NCI-H1105 treated with DMSO at 0.1 percent for 48 hours (cell line): ENCODE measurements around the gene JAKMIP1.
"Not testable (repeated sequence)": the region's sequence is repeated elsewhere in the genome, so short reads cannot be mapped to it uniquely, and the experiment has no call there.

Experiments used
- DNase-seq: peaks from one replicate; lab custom pipeline; 2025; lab: John Stamatoyannopoulos, UW

The JAKMIP1 gene

DNA sequence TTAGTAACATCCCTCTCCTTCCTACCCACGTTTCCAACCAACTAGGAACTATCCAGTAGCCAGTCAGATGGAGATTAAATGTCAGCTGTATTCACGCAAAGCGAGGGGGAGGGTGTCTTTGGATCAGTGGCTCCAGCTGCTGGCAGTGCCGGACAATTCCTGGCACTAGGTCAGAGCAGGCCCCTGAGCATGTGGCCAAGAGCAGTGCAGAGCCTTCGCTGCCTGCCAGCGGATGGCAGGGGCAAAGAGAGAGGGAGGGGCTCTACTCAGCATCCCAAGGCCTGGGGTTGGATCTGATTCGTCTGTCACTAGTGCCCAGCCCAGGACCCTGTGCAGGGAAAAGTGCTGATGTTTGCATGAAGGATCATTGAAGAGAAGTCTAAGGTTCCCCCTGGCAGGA lies 28.7 kb upstream of the JAKMIP1 start:
- no peak for DNase-seq

DNA sequence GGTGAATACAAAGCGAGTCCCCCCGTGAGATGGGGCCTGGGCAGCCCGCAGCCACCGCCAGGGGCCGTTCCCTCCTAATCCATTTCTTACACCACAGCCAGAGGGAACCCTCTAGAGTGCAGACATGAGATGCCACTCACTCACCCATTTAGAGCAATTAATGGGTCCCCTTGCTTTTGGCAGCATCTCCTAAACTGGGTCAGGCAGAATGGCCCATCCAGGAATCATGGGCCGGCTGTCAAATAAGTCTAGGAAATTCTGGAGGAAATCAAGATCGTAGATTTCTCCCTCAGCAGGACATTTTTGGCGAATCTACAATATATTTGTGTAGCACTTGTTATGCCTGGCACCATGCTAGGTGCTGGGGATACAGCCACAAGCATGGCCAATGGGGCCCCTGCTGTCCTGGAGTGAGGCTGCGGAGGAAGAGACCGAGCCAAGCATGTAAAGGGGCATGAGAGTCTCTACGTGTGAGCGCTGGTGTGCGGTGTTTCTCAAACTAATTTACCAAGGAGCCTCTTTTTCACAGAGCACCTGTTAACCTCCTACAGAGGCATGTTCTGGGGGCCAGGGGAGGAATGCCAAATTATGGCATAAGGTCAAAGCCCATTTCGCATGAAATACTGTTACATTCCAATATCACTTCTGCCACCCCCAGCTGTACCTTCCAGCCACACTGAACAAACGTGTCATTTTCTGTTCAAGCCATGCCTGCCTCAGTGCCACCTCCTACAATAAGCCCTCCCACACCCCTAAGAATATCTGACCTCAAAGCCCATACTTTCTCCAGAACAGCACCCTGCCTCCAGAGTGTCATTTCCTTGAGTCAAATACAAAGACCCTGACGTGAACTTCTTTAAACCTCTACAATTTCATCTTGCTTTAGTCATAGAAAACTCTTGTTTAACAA lies 28.1 kb upstream of the JAKMIP1 start:
- DNase-seq = no peak

DNA sequence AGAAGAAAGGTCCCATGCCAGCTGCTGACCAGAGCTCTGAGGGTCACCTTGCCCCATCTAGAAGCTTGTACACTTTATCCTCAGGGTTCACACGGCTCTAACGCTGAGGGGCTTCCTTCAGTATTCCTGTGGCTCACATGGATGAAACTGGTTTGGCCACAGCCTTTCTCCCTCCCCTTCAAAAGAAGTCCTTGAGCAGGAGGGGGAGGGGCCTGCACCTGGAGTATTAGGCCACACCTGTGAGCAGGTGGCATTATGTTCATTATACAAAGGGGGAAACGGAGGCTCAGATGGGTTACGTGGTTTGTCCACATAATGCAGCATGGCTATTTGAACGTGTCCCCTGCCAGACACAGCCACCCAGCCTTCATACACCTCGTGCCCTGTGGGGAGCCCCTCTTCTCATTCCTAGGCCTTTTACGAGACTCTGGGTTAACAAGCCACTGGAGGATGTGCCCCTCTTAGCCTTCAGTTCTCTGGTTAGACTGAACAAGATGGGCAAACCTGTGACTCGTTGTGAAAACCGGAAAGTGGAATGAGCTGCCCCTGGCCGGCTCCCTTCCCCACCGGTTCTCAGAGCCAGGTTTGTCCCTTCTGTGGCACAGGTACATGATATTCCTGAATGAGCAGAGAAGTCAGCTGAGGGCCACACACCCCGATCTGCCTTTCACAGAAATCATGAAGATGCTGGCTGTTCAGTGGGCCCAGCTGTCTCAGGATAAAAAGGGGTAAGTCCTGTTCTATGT lies 27.2 kb upstream of the JAKMIP1 start:
- DNase-seq = no peak

DNA sequence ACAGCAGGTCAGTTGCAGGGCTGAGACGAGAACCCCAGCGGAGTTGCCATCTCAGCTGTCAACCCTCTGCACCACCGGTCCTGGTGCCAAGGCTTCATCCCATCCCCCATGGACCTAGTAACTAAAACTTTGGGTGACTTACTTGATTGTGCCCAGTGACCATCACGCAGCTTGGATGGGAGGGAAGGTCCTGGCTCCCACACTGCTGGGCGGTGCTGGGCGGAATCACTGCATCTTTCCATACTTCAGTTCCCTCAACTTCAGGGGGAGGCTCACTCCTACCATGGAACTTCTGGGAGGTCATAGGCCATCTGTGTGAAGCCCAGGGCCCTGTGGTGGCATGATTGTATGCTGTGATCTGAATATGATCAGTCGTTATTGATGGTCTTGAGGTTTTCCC lies 26.2 kb upstream of the JAKMIP1 start:
- DNase-seq = no peak

DNA sequence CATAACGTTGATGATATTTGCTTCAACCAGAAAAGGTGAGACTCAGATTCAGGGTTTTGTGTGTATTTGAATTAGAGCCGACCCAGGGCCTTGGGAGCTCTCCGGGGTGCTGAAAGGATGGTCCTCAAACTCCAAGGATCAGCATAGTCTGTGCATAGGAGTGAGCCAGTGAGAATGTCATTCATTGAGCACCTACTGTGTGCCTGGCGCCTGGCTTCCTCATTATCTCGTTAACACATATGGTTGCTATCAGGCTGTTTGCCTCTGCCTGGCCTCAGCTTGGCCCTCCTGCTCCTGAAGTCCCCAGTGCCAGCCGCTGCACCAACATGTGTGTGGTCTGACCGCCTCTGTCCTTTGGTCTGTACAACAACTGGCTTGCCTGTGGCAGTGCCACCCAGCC lies 25.1 kb upstream of the JAKMIP1 start:
- DNase-seq = no peak

DNA sequence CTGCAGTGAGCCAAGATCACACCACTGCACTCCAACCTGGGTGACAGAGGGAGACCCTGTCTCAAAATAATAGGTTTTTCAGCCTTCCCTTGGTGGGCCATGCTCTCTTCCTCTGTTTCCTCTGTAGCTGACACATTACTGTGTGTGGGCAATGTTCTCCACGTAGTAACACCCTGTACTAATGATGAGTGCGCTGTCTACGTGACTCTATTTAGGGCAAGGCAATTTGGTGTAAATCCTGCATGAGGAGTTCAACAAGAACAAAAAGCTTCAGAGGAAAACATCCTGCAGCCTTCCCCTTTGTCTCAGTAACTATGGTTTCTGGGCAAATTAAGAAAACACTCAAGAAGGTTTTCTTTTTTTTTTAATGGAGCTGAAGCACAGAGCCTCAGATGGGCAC lies 24.4 kb upstream of the JAKMIP1 start:
- DNase-seq = no peak

DNA sequence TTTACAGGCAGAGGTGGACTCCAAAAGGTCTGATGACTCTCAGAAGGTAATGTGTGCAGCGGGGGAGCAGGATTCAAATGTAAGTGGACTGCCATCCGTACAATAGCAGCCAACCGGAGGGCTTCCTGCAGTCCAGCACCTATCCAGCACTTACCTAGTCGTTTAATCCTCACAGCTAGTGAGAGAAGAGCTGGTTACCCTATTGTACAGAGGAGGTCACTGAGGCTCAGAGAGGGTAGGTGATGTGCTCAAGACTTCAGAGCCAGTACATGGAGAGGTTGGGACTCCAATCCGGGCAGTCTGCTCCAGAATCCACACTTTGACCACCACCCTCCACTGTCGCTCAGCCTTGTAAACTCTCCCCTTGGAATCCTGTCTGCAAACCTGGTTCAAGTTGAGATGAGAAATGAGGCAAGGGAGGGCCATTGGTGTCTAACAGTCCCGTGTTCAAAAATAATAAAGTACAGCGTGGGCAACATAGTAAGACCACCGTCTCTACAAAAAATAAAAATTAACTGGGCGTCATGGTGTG lies 22.5 kb upstream of the JAKMIP1 start:
- no peak for DNase-seq

DNA sequence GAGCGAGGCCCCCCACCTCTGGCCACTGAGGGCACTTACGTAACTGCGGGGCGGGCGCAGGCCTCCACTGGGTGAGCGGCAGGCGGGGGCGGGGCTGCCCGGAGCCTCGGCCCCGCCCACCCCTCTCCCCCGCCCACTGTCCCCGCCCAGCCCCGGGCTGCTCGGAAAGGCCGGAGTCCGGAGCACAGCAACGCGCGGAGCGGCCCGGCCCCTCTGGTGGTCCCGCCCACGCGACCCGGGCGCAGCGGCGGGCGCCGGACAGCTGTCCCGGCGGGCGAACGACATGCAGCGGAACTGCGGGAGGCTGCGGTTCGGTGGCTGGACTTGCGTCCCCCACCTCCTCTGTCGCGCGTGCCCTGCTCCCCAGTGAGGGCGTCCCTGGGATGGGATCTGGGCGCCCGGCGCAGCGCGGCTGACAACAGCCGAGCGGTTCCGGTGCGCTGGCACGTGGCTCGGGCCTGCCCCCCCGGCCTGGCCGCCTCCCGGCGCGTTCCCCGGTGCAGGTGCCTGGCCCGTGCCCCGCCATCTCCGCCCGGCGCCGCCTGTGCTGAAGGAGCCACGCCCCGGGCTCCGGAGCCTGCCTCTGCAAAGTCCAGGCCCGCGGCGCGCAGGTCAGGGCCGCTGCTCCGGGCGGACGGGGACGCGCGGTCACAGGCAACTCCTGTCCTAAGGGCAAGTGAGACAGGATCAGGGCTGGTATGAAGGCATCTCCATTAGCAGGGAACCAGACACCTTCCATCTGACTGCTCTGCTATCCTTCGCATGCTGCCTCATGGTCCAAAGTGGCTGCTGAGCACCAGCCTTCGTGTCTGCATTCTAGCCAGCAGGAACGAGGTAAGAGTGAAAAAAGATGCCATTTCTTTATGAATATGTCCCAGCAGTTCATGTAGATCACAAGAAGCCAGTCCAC lies 21.8 kb upstream of the JAKMIP1 start:
- no peak for DNase-seq

DNA sequence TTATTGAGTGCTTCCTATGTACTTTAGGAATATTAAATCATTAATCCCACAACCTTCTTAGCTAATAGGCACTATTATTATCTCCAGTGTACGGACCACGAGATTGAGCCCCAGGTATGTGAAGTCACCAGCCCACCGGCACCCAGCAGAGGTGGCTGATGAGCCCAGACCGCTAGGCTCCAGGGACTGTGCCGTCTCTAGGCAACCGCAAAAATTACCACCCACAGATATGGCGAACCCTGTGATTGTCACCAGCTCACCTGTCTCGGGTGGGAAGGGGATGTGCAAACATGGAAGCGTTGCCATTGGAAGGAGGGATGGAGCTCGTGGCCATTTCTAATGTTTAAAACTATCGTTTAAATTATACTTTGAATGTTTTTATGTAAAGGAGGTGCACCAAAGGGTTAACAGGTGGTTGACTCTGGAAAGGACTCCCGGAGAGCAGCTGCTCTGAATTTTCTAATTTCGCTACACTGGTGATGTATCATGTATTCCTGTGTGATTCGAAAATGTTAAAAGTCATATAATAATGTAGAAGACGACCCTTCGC lies 21.0 kb upstream of the JAKMIP1 start:
- DNase-seq = no peak

DNA sequence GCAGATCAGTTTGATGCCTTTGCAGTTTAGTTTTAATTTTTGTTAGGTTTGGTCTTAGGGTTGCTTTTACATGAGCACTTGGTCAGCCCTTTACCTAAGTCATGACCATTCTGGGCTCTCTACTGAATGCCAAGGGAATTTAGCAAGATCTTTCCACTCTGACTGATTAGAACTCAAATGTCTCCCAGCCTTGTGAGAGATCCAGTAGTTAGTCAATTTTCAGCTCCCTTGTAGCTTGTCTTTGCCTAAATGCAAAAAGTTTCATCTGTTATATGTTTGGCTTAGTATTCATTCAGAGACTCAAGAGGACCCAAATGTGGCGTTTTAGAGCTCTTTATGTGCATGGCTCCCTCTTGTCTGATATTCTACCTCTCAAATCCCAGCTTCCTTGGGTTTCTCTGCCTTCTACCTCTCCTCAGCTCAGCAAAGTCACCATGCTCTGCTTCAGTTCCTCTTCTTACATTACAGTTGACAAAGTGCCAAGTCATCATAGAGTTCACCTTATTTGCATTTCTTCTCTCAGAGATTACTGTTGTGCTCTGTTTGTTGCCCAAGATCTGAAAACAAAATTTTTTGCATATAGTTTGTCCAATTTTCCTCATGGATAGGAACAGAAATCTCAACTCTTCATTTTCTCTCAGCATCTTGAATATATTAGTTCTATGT lies 17.5 kb upstream of the JAKMIP1 start:
- DNase-seq = no peak

DNA sequence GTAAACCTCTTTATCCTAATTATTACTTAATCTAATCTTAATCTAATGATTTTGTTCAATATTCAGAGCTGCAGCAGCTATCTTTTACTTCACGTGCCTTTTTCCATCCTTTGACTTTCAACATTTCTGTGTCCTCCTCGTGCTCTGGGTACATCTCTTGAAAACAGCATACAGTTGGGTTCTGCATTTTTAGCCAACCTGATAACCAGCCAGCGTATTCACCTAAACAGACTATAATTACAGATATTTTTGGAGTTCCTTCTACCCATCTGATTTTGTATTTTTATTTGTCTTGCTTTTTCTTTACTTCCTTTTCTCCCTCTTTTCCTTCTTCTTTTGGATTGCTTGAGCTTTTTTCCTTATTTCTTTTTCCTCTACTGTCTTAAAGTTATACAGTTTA lies 16.2 kb upstream of the JAKMIP1 start:
- DNase-seq = no peak

DNA sequence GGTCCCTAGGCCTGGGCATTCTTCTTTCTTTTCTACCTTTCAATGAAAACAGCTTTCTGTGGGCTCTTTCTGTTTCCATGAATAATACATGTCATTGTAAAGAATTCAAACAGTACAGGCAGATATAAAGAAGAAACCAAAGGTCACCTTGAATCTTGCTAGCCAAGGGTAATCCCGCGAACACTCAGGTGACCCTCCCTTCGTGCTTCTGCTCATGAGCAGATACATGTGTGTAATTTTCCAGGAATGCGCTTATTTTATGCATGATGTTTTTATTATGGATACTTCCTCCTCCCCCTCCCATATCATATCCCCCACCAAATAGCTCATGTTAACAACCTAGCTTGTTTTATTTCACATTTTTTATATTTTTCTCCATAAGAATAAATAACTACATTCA lies 9.6 kb upstream of the JAKMIP1 start:
- no peak for DNase-seq

DNA sequence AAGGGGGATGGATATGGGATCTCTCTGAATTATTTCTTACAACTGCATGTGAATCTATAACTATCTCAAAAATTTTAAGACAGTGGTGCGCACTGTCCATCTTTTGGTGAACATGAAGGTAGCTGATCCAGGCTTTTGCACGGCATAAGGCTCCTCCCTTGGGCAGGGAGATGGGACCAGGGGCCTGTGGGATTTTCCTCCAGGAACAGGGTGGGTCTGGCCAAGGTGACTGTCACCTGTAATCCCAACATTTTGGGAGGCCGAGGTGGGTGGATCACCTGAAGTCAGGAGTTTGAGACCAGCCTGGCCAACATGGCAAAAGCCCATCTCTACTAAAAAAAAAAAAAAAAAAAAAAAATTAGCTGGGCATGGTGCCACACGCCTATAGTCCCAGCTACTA lies 8.9 kb upstream of the JAKMIP1 start:
- not testable (repeated sequence) for DNase-seq

DNA sequence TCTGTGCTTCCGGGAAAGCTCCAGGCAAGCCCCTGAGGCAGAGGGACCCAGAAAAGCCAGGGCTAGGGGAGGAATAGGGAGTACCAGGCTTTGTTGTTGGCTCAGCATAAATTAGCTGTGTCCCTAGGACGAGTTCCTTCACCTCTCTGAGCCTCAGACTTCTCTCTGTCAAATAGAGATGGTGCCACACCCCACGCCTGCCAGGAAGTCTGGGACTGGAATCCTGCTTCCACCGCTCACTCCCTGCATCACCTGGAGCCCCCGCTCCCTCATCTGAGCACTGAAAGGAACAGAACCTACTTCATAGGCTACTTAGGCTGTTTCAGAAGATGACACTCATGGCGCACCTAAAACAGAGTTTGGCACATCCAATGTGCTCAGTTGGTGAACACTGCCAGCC lies 8.1 kb upstream of the JAKMIP1 start:
- DNase-seq = no peak

DNA sequence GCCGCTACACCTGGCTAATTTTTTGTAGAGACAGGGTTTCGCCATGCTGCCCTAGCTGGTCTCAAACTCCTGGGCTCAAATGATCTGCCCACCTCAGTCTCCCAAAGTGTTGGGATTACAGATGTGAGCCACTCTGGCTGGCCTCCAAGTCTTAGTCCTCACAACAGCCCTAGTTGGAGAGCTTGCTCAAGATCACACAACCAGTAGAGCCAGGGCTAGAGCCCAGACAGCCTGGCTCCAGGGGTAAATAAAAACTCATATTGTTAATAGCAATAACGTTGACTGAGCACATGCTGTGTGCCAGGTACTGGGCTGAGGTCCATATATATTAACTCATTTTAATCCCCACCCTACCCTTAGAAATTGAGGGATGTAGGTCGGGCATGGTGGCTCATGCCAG lies 7.3 kb upstream of the JAKMIP1 start:
- DNase-seq = no peak

DNA sequence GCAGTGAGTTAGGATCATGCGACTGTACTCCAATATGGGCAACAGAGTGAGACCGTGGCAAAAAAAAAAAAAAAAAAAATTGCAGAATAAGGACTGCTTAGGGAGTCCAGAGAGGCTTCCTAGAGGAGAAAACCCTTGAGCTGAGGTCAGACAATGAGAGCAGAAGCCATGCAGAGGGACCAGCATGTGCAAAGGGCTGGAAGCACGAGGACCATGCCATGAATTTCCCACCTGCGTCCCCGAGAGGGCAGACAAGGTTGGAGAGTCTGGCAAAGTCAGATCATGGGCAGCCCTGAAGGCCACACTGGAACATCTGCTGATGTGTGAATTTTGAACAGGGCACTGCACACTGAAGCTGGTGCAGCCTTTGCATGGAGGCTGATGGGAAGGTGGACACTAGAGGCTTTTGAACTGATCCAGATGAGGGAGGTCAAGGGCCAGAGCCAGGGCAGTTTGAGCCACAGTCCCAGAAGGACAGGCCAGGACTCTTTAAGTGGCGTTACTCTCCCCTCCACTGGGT lies 6.5 kb upstream of the JAKMIP1 start:
- DNase-seq = no peak

DNA sequence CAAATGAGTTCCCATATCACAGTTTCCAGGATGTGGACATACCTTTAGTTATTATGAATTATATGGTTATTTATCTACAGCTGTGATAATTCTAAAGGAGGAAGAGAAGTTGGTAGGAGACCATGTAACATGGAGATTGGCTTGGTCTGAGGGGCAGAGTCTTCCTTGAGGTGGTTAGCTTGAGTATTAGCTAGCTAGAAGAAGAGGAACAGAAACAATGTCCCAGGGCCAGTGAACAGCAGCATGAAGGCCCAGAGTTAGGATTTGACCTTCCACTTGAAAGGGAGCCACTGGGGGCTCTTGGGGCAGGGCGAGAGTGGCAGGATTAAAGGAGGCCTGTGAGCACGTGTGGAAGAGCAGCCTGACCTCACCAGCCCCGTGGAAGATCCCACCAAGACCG lies 5.6 kb upstream of the JAKMIP1 start:
- no peak for DNase-seq

DNA sequence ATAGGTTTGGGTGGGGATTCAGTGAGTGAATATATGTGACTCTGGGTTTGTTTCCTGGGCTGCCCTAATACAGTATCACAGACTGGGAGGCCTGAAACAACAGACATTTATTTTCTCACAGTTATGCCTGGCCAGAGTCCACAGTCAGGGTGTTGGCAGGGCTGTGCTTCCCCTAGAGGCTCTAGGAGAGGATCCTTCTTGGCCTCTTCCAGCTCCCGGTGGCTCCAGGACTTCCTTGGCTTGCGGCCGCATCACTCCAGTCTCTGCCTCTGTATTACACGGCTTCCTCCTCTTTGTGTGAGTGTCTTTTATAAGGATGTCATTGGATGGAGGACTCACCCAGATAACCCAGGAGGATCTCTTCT lies 5.2 kb upstream of the JAKMIP1 start:
- no peak for DNase-seq

DNA sequence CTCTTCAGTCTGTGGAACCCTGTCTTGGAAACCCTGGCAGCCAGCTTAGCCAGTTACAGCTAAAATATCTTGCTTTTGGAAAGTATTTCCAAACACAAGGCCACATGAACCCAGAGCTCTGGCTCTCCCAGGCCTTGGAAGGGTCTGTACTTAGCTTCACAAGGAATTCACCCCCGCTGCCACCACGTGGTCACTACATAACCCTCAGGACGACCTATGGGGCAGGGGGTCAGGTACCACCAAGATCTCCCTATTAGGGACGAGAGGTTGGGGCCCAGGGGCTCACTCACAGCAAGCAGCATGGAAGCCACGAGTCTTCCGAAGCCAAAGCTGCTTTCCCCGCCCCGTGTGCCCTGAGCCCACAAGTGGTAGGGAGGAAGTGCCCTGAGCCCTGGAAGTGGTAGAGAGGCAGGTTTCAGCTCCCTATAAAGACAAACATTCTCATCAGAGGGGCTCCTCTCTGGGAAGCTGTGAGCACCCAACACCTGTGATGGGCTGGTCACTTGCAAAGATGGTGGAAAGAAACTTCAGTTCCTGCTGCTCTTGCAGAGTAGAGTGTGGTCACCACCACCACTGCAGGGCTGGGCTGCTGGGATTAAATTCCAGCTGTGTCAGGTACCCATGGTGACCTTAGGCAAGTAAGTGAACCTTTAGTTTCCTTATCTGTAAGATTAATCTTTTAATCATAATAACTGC lies 4.7 kb upstream of the JAKMIP1 start:
- no peak for DNase-seq

DNA sequence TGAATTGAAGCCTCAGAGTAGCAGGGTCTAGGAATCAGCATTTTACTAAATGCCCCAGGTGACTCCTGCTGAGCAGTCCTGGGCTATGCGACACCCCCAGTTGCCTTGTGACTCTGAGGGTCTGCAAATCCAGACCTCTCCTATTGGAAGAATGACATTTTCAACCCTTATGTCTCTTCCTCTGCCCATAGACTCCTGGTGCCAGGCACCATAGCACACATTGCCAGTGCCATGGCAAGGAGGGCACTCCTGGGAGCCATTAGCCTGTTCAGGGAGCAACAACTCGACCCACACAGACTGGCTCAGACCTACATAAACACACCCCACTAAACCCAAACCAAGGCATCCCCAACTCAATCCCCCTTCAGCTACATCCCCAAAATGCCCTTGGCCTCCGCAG lies 3.7 kb upstream of the JAKMIP1 start:
- DNase-seq = no peak
